ENCODE results near the gene MS4A18. TPM values are rescaled to one million over a fixed set of nuclear protein-coding genes. Genes with fewer than 3 reads are reported as not detected.

The MS4A18 gene
- total and polyA plus RNA-seq, 10 of the 15 experiments (the other 5 are each of a cell fraction or from before 2014, with no cell fraction given), result not detected

DNA sequence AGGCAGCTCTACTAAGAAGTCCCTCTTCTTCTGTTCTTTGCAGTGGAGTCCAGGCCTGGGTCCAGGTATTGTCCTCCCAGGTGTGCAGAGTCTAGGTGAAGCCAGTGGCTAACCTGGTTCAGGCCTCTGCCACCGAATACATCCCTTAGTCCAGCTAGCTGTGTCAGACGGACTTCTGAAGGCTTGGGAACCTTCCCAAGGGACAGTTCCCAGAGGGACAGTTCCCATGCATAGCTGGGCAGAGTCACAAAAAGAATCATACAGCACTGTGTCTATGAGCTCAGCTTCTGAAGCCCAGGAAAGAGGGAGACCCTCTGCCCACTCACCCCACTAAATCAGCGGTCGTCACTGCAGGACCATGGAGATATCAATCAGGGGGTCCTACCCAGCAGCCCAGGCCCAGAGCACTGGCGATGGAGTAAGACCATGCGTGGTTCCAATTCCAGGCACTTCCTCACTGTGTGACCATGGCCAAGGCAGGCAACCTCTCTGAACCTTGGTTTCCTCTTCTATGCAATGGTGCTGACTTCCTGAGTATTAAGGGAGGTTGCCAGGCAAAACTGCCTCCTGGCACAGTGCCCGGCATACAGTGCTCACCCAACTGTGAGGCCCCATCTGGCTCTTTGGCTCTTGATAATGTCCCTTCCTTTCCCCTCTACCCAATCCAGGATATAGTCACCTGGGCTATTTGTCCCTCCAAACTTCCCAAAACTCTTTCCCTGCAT is 64.0 kb downstream of the MS4A18 start:
- in situ Hi-C loops (cut with MboI), result no loop called here
- no TSS peak for BruUV-seq (replicated peaks)
- H3K79me2 ChIP-seq (ENCODE audit: control insufficient read depth, insufficient read depth, low read length), result no peaks in the 10 kb centered on the region
- CTCF ChIA-PET, result no interaction called here
- no peaks in the 10 kb centered on the region for H4K20me1 ChIP-seq (ENCODE audit: control insufficient read depth, insufficient read depth)
- FAIRE-seq (no peak), ATAC-seq (no peak), DNase-seq (ENCODE audit: low read depth, low spot score) (no peak)
- H3K27me3 ChIP-seq (replicated peaks in 1 of 2; ENCODE audit: control insufficient read depth in 2 of 2, insufficient read depth in 2 of 2, low read length in 1 of 2), result no peaks in the 10 kb centered on the region; a peak in 1 of 4 replicates
- no peaks in the 10 kb centered on the region; the same call in 2 of the 3 replicates for H3K9me3 ChIP-seq (replicated peaks; ENCODE audit: control insufficient read depth, insufficient read depth, low read length)
- no peak overlapping the region for H3K4me2 ChIP-seq (ENCODE audit: control insufficient read depth, insufficient read depth)
- H3K4me1 ChIP-seq (ENCODE audit: control insufficient read depth, insufficient read depth, low read length), result no peaks in the 10 kb centered on the region
- no peak overlapping the region for H3K9ac ChIP-seq (ENCODE audit: control insufficient read depth, insufficient read depth, low read length)
- intact Hi-C loops (cut with micrococcal nuclease; ENCODE audit: unreplicated experiment), result no loop called here
- SMC1A ChIA-PET (ENCODE audit: uncharacterized antibody, unreplicated experiment), result no interaction called here
- H3K36me3 ChIP-seq (ENCODE audit: control insufficient read depth in 2 of 2, insufficient read depth in 2 of 2, low read length in 1 of 2), result no peaks in the 10 kb centered on the region
- H3K4me3 ChIP-seq, result no peak overlapping the region
- no peak overlapping the region for H3K27ac ChIP-seq (ENCODE audit: control insufficient read depth, insufficient read depth)
- RAD21 ChIA-PET (ENCODE audit: unreplicated experiment), result no interaction called here
- POLR2A ChIA-PET, result no interaction called here
- no peak overlapping the region for H2AFZ ChIP-seq (ENCODE audit: control insufficient read depth, low read depth, low read length)
- no peak for TF ChIP-seq PAX5 (IDR thresholded peaks at IDR 0.05; ENCODE audit: borderline replicate concordance, low read depth, low read length)
- TF ChIP-seq NFYB (IDR thresholded peaks at IDR 0.05; ENCODE audit: insufficient read depth, low read depth, low read length), result no peak
- no peak for TF ChIP-seq ZNF274 (IDR thresholded peaks at IDR 0.05; ENCODE audit: insufficient read depth, insufficient read length)
- TF ChIP-seq ASH2L (IDR thresholded peaks at IDR 0.05; ENCODE audit: borderline replicate concordance, low read depth), result no peak
- no peak for TF ChIP-seq MYB (IDR thresholded peaks at IDR 0.05; ENCODE audit: borderline replicate concordance, low read depth, low read length)
- TF ChIP-seq BMI1 (IDR thresholded peaks at IDR 0.05; ENCODE audit: borderline replicate concordance), result no peak
- no peak for TF ChIP-seq CREB1 (IDR thresholded peaks at IDR 0.05; ENCODE audit: low read depth)
- TF ChIP-seq, protein P1, sequence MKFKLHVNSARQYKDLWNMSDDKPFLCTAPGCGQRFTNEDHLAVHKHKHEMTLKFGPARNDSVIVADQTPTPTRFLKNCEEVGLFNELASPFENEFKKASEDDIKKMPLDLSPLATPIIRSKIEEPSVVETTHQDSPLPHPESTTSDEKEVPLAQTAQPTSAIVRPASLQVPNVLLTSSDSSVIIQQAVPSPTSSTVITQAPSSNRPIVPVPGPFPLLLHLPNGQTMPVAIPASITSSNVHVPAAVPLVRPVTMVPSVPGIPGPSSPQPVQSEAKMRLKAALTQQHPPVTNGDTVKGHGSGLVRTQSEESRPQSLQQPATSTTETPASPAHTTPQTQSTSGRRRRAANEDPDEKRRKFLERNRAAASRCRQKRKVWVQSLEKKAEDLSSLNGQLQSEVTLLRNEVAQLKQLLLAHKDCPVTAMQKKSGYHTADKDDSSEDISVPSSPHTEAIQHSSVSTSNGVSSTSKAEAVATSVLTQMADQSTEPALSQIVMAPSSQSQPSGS (IDR thresholded peaks at IDR 0.05; ENCODE audit: low read length), result no peak
- WGBS (ENCODE audit: insufficient coverage, insufficient replicate concordance, low lambda C conversion rate, missing lambda C conversion rate), result 43% methylated on average over 7 of the region's 7 CpGs
